Activated T-helper 1 cell treated with anti-CD3 and anti-CD28 coated beads, Interleukin-12 subunit alpha, Interleukin-12 subunit beta, Interleukin-2, Interleukin-4 antibody, amounts not matched to agents 30 ng/mL and 10 ng/mL and 1 ng/mL, durations not matched to agents 14 hours and 24 hours and 36 hours (primary cell): ENCODE data around the gene KCNAB1. TPM values are rescaled to one million over a fixed set of nuclear protein-coding genes. Genes with fewer than 3 reads are reported as not detected.

Source experiments
- DNase-seq: peaks from one replicate; pipeline ENCODE4 v3.0.0; 2021; ENCODE audit warnings: low spot score
- H3K27ac Mint-ChIP-seq: one replicate; pipeline ENCODE4 v1.8.0; 2021; ENCODE audit warnings: mild to moderate bottlenecking, mixed read lengths
- H3K27me3 Mint-ChIP-seq: one replicate; pipeline ENCODE4 v1.8.0; 2022; ENCODE audit warnings: mild to moderate bottlenecking, moderate library complexity, mixed read lengths; ENCODE audit not compliant: insufficient read depth
- H3K36me3 Mint-ChIP-seq: one replicate; pipeline ENCODE4 v1.8.0; 2021; ENCODE audit warnings: low read depth, mixed read lengths
- H3K4me1 Mint-ChIP-seq: one replicate; pipeline ENCODE4 v1.8.0; 2021; ENCODE audit warnings: low read depth, mixed read lengths
- H3K4me3 Mint-ChIP-seq: one replicate; pipeline ENCODE4 v1.8.0; 2021; ENCODE audit warnings: mild to moderate bottlenecking, moderate library complexity, mixed read lengths
- H3K9me3 Mint-ChIP-seq: one replicate; pipeline ENCODE4 v1.8.0; 2021; ENCODE audit warnings: mixed read lengths
- intact Hi-C: fragments of 100-400 bp; cut with micrococcal nuclease; formaldehyde crosslinking; loops from one replicate; pipeline ENCODE4 v1.15.1; 2024
- total RNA-seq: library from RNA; stranded (reverse); gene quantifications from 2 replicates; pipeline ENCODE4 v1.2.3, GENCODE V29; 2022

KCNAB1 gene
- total RNA-seq, 1 donor from 2014 or later: not detected

DNA sequence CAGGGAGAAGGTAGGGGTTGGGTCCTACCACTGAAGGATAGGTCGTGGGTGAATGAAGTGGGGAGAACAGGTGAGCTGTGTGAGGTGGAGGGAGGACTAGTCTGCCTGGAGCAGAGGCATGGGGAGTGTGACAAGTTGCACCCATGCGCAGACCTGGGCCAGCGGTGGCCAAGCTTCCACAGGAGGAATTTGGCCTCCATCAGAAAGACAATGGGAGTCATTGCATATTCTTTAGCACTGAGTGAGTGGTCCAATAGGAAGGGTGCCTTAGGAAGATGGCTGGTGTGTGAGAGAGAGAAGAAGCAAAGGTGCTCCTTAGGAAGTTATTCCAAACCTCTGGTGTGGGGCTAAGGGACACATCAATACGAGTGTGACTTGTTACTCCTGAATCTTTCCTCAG is 191.1 kb downstream of the KCNAB1 start:
- Mint-ChIP-seq H3K4me3 (no peak overlapping the region), H3K4me1 (no peaks in the 10 kb centered on the region), H3K36me3 (no peaks in the 10 kb centered on the region), H3K9me3 (no peaks in the 10 kb centered on the region), H3K27ac (no peak overlapping the region), H3K27me3 (peaks cover 7% of the 10 kb centered on the region)
- DNase-seq: no peak
- intact Hi-C loops: no loop called here

GRCh38 chr3:156311930-156312329 is 191.6 kb downstream of the KCNAB1 start:
- intact Hi-C loops: no loop called here
- Mint-ChIP-seq H3K27ac (no peak overlapping the region), H3K36me3 (no peaks in the 10 kb centered on the region), H3K9me3 (no peaks in the 10 kb centered on the region), H3K4me3 (no peak overlapping the region), H3K4me1 (no peaks in the 10 kb centered on the region), H3K27me3 (peaks cover 7% of the 10 kb centered on the region)
- no peak for DNase-seq

DNA sequence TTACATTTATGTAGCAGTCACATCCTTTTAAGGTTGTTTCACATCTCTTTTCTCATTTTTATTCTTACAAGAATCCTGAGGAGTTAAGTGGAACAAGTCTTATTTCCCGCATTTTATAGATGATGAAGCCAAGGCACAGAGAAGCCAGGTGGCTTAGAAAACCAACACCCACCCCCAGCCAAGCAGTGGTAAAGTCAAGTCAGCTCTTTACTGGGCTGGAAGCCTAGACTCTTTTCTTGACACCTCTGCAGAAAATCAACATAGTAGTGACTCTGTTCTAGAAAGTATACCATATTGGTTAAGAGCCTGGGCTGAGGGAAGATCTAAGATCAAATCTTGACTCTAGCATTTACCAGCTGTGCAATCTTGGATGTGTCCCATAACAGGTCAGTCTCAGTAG is 195.7 kb downstream of the KCNAB1 start:
- intact Hi-C loops: no loop called here
- no peaks in the 10 kb centered on the region for H3K9me3 Mint-ChIP-seq
- no peaks in the 10 kb centered on the region for H3K4me1 Mint-ChIP-seq
- H3K4me3 Mint-ChIP-seq: no peak overlapping the region
- no peak overlapping the region for H3K27ac Mint-ChIP-seq
- DNase-seq: no peak
- no peaks in the 10 kb centered on the region for H3K36me3 Mint-ChIP-seq
- peaks cover 10% of the 10 kb centered on the region for H3K27me3 Mint-ChIP-seq

GRCh38 chr3:156317462-156318074 is 197.2 kb downstream of the KCNAB1 start:
- Mint-ChIP-seq H3K27ac (no peak overlapping the region), H3K4me3 (no peak overlapping the region), H3K9me3 (no peaks in the 10 kb centered on the region), H3K4me1 (no peaks in the 10 kb centered on the region), H3K27me3 (peaks cover 8% of the 10 kb centered on the region), H3K36me3 (no peaks in the 10 kb centered on the region)
- no peak for DNase-seq
- intact Hi-C loops: no loop called here

DNA sequence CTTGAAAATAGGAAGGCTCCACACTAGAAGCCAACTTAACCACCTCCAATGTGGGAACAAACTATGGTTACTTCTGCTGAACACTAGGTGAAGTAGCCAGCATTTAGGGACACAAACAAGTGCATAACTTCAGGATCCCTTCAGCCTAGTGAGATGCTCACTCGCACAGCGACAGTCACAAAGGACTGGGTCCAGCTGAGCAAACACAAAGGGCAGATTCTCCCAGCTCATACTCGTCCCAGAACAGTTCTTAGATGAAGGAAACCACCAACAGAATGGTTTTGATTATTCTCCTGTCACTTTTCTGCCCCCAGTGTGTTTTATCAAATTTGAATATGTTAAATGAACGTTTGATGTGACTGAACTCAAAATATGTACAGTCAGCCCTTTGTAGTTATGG is 201.6 kb downstream of the KCNAB1 start:
- H3K36me3 Mint-ChIP-seq: no peaks in the 10 kb centered on the region
- H3K4me1 Mint-ChIP-seq: no peaks in the 10 kb centered on the region
- no peak overlapping the region for H3K27ac Mint-ChIP-seq
- H3K27me3 Mint-ChIP-seq: peaks cover 13% of the 10 kb centered on the region
- intact Hi-C loops: no loop called here
- no peaks in the 10 kb centered on the region for H3K9me3 Mint-ChIP-seq
- no peak for DNase-seq
- no peak overlapping the region for H3K4me3 Mint-ChIP-seq

- Mint-ChIP-seq H3K4me1 (no peaks in the 10 kb centered on the region), H3K27ac (no peak overlapping the region)
- intact Hi-C loops: no loop called here
Observed at GRCh38 chr3:156323466-156323865, 203.1 kb downstream of the KCNAB1 start.

DNA sequence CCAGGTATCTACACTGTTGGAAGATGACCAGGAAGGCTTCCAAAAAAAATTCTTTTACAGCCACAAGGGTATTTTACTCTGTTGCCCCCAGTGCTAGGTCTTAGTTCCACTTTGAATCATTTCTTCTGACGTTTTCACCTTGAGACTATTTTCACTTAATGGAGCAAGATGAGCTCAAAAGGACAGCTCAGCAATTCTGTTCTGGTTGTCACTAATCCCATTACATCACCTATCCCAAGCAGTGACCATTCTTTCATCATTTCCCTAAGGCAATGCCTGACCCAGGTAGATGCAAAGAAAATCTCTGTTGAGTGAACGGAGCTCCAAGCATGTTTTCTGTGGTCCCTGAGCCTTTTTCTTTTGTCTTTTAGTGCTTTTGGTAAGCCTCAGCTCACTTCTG is 210.0 kb downstream of the KCNAB1 start:
- H3K9me3 Mint-ChIP-seq: no peaks in the 10 kb centered on the region
- no peak overlapping the region for H3K4me3 Mint-ChIP-seq
- no peaks in the 10 kb centered on the region for H3K36me3 Mint-ChIP-seq
- intact Hi-C loops: no loop called here
- H3K27me3 Mint-ChIP-seq: peaks cover 10% of the 10 kb centered on the region
- no peak for DNase-seq
- H3K4me1 Mint-ChIP-seq: no peaks in the 10 kb centered on the region
- no peak overlapping the region for H3K27ac Mint-ChIP-seq

More at GRCh38 chr3:156323466-156323865, 203.1 kb downstream of the KCNAB1 start:
- Mint-ChIP-seq H3K36me3 (no peaks in the 10 kb centered on the region), H3K9me3 (no peaks in the 10 kb centered on the region), H3K27me3 (peaks cover 15% of the 10 kb centered on the region), H3K4me3 (no peak overlapping the region)
- no peak for DNase-seq

GRCh38 chr3:156332304-156332703 is 211.9 kb downstream of the KCNAB1 start:
- Mint-ChIP-seq H3K4me1 (no peaks in the 10 kb centered on the region), H3K9me3 (no peaks in the 10 kb centered on the region), H3K27ac (no peak overlapping the region), H3K36me3 (no peaks in the 10 kb centered on the region), H3K4me3 (no peak overlapping the region), H3K27me3 (peaks cover 13% of the 10 kb centered on the region)
- DNase-seq: no peak
- intact Hi-C loops: no loop called here

GRCh38 chr3:156334841-156335545 is 214.6 kb downstream of the KCNAB1 start:
- no peak for DNase-seq
- Mint-ChIP-seq H3K4me3 (no peak overlapping the region), H3K27ac (no peak overlapping the region), H3K4me1 (no peaks in the 10 kb centered on the region), H3K27me3 (peaks cover 8% of the 10 kb centered on the region), H3K36me3 (no peaks in the 10 kb centered on the region), H3K9me3 (no peaks in the 10 kb centered on the region)
- intact Hi-C loops: no loop called here

- no peak for DNase-seq
- peaks cover 8% of the 10 kb centered on the region for H3K27me3 Mint-ChIP-seq
- H3K4me3 Mint-ChIP-seq: no peak overlapping the region
- H3K36me3 Mint-ChIP-seq: no peaks in the 10 kb centered on the region
- intact Hi-C loops: no loop called here
- H3K27ac Mint-ChIP-seq: no peak overlapping the region
- no peaks in the 10 kb centered on the region for H3K4me1 Mint-ChIP-seq
- H3K9me3 Mint-ChIP-seq: no peaks in the 10 kb centered on the region
Observed at GRCh38 chr3:156339491-156339890, 219.1 kb downstream of the KCNAB1 start.

DNA sequence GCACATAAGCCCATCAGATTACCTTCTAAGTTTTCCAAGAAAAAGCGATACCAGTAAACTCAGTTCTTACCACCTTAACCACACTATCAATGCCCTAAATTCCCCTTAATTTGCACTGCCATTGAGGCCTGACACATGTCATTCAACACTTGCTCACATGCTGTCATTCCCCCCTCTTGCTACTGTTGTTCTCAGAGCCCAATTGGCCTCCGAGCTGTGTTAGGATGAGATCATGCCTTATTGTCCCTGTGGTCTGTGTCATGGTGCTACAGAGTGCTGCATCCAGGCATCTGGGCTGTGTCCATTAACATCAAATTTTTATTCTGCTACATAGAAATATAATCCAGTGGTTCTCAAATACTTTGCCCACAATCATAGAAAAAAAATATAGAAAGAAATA is 221.0 kb downstream of the KCNAB1 start:
- H3K27ac Mint-ChIP-seq: no peak overlapping the region
- no peaks in the 10 kb centered on the region for H3K9me3 Mint-ChIP-seq
- H3K36me3 Mint-ChIP-seq: no peaks in the 10 kb centered on the region
- H3K27me3 Mint-ChIP-seq: peaks cover 14% of the 10 kb centered on the region
- H3K4me1 Mint-ChIP-seq: no peaks in the 10 kb centered on the region
- H3K4me3 Mint-ChIP-seq: no peak overlapping the region
- intact Hi-C loops: no loop called here
- DNase-seq: no peak

GRCh38 chr3:156341831-156342416 is 221.5 kb downstream of the KCNAB1 start:
- no peak for DNase-seq
- no peaks in the 10 kb centered on the region for H3K9me3 Mint-ChIP-seq
- H3K27ac Mint-ChIP-seq: no peak overlapping the region
- H3K4me1 Mint-ChIP-seq: no peaks in the 10 kb centered on the region
- intact Hi-C loops: no loop called here
- H3K36me3 Mint-ChIP-seq: no peaks in the 10 kb centered on the region
- H3K4me3 Mint-ChIP-seq: no peak overlapping the region
- H3K27me3 Mint-ChIP-seq: peaks cover 12% of the 10 kb centered on the region

- H3K36me3 Mint-ChIP-seq: no peaks in the 10 kb centered on the region
- H3K4me3 Mint-ChIP-seq: no peak overlapping the region
- H3K27ac Mint-ChIP-seq: no peak overlapping the region
Observed at GRCh38 chr3:156344215-156344614, 223.8 kb downstream of the KCNAB1 start.

More at GRCh38 chr3:156344215-156344614, 223.8 kb downstream of the KCNAB1 start:
- intact Hi-C loops: no loop called here
- no peaks in the 10 kb centered on the region for H3K4me1 Mint-ChIP-seq
- no peaks in the 10 kb centered on the region for H3K9me3 Mint-ChIP-seq
- peaks cover 18% of the 10 kb centered on the region for H3K27me3 Mint-ChIP-seq
- no peak for DNase-seq
